ENCODE measurements around the gene C1orf198.

- TF ChIP-seq CTCF (IDR thresholded peaks at IDR 0.05) (no peak), POLR2A (IDR thresholded peaks at IDR 0.05) (no peak)
Observed at GRCh38 chr1:230793463-230793745, 74.9 kb downstream of the C1orf198 start.
